Hepatocyte (in vitro differentiated cells): ENCODE results near the gene AK3. TPM values are rescaled to one million over a fixed set of nuclear protein-coding genes. Genes with fewer than 3 reads are reported as not detected.

Experiments
- DNase-seq: peaks from one replicate; pipeline ENCODE4 v3.0.0-alpha.2; 2016; ENCODE audit warnings: low spot score
- H2AFZ ChIP-seq: fragments of 200-600 bp; sonication (generic); 2 replicates; pipeline ENCODE4 v1.6.0; 2016; ENCODE audit warnings: antibody characterized with exemption, mild to moderate bottlenecking
- H3K27ac ChIP-seq: fragments of 200-600 bp; sonication (generic); 2 replicates; pipeline ENCODE4 v1.5.1; 2016; ENCODE audit warnings: mild to moderate bottlenecking
- H3K27me3 ChIP-seq: fragments of 200-600 bp; sonication (generic); 2 replicates; pipeline ENCODE4 v1.6.1; 2016
- H3K36me3 ChIP-seq: fragments of 200-600 bp; sonication (generic); replicated peaks from 2 replicates; pipeline ENCODE4 v1.5.1; 2016; ENCODE audit warnings: low read depth; ENCODE audit not compliant: insufficient read depth
- H3K4me1 ChIP-seq: fragments of 200-600 bp; sonication (generic); 2 replicates; pipeline ENCODE4 v1.5.1; 2016; ENCODE audit warnings: mild to moderate bottlenecking, moderate library complexity; ENCODE audit not compliant: insufficient read depth
- H3K4me2 ChIP-seq: fragments of 200-600 bp; sonication (generic); 2 replicates; pipeline ENCODE4 v1.6.0; 2016
- H3K4me3 ChIP-seq: fragments of 200-600 bp; sonication (generic); 2 replicates; pipeline ENCODE4 v1.5.1; 2016; ENCODE audit warnings: mild to moderate bottlenecking
- H3K79me2 ChIP-seq: fragments of 200-600 bp; sonication (generic); 2 replicates; pipeline ENCODE4 v1.6.0; 2017; ENCODE audit warnings: mild to moderate bottlenecking
- H3K9me2 ChIP-seq: fragments of 200-600 bp; sonication (generic); replicated peaks from 2 replicates; pipeline ENCODE4 v1.6.0; 2017; ENCODE audit warnings: mild to moderate bottlenecking; ENCODE audit not compliant: insufficient read depth
- H3K9me3 ChIP-seq: fragments of 200-600 bp; sonication (generic); 2 replicates; pipeline ENCODE4 v1.5.1; 2016; ENCODE audit warnings: low read depth, mild to moderate bottlenecking
- H4K20me1 ChIP-seq: fragments of 200-600 bp; sonication (generic); 2 replicates; pipeline ENCODE4 v1.6.0; 2016; ENCODE audit warnings: mild to moderate bottlenecking; ENCODE audit not compliant: insufficient read depth, poor library complexity, severe bottlenecking
- EZH2 ChIP-seq: fragments of 200-600 bp; sonication (generic); IDR thresholded peaks from 2 replicates; pipeline ENCODE4 v1.6.1; 2016; ENCODE audit warnings: antibody characterized with exemption, mild to moderate bottlenecking, borderline replicate concordance
- EZH2phosphoT487 ChIP-seq: fragments of 200-600 bp; sonication (generic); IDR thresholded peaks from one replicate; pipeline ENCODE4 v1.6.1; 2018; ENCODE audit warnings: antibody characterized with exemption, mild to moderate bottlenecking, low read depth, moderate library complexity; ENCODE audit not compliant: unreplicated experiment, severe bottlenecking
- WGBS: methylation state at CpG from one replicate; pipeline ENCODE4 v1.1.6; 2016; ENCODE audit warnings: low lambda C conversion rate; ENCODE audit errors: missing lambda C conversion rate; 5-methylcytosine and 5-hydroxymethylcytosine counted together
- polyA plus RNA-seq: library from polyadenylated mRNA; unstranded; fragments of >200 nt; fragmentation: Nextera tagmentation; extraction: Ambion mirVana; gene quantifications from 2 replicates; pipeline ENCODE4 v1.2.1, GENCODE V29; 2016
- total RNA-seq: library from RNA; depleted of rRNA; stranded (reverse); fragments of >200 nt; gene quantifications from 2 replicates; pipeline ENCODE4 v1.2.3, GENCODE V29; 2014
- TF ChIP-seq, protein P1 (sequence below): fragments of 200-600 bp; sonication (generic); IDR thresholded peaks from 2 replicates; pipeline ENCODE4 v1.5.1; 2016; ENCODE audit warnings: antibody characterized with exemption, mild to moderate bottlenecking; ENCODE audit not compliant: poor library complexity

The AK3 gene
- total and polyA plus RNA-seq, 2 experiments from 2014 or later, result 102 to 141 TPM

DNA sequence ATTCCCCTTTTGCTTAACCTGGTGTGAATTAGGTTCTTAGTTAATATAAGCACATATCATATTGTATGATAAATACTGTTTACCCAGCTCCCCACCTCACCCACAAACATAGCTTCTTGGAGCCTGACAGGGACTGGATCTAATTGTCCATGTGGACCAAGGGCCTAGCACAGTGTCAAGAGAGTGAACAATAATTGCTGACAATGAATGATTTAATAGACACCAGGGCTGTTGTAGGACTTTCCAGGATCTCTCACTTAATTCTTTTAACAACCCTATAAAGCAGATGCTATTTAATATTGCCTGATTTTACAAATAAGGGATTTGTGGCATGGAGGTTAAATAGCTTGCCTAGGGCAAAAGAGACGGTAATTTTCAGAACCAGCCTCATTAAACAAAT, 24.8 kb downstream of the AK3 start:
- Histone ChIP-seq H3K9me2 (no peaks in the 10 kb centered on the region), H3K79me2 (peaks cover 5% of the 10 kb centered on the region), H3K4me3 (no peak overlapping the region), H3K4me2 (no peak overlapping the region), H3K4me1 (no peaks in the 10 kb centered on the region), H3K9me3 (no peaks in the 10 kb centered on the region), H3K36me3 (no peaks in the 10 kb centered on the region), H2AFZ (no peak overlapping the region), H3K27me3 (no peaks in the 10 kb centered on the region), H3K27ac (no peak overlapping the region), H4K20me1 (no peaks in the 10 kb centered on the region)
- TF ChIP-seq EZH2 (no peak), EZH2phosphoT487 (no peak)
- TF ChIP-seq, protein P1, sequence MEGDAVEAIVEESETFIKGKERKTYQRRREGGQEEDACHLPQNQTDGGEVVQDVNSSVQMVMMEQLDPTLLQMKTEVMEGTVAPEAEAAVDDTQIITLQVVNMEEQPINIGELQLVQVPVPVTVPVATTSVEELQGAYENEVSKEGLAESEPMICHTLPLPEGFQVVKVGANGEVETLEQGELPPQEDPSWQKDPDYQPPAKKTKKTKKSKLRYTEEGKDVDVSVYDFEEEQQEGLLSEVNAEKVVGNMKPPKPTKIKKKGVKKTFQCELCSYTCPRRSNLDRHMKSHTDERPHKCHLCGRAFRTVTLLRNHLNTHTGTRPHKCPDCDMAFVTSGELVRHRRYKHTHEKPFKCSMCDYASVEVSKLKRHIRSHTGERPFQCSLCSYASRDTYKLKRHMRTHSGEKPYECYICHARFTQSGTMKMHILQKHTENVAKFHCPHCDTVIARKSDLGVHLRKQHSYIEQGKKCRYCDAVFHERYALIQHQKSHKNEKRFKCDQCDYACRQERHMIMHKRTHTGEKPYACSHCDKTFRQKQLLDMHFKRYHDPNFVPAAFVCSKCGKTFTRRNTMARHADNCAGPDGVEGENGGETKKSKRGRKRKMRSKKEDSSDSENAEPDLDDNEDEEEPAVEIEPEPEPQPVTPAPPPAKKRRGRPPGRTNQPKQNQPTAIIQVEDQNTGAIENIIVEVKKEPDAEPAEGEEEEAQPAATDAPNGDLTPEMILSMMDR, result no peak
- 81% methylated on average over 1 of the region's 1 CpG for WGBS
- no peak for DNase-seq

DNA sequence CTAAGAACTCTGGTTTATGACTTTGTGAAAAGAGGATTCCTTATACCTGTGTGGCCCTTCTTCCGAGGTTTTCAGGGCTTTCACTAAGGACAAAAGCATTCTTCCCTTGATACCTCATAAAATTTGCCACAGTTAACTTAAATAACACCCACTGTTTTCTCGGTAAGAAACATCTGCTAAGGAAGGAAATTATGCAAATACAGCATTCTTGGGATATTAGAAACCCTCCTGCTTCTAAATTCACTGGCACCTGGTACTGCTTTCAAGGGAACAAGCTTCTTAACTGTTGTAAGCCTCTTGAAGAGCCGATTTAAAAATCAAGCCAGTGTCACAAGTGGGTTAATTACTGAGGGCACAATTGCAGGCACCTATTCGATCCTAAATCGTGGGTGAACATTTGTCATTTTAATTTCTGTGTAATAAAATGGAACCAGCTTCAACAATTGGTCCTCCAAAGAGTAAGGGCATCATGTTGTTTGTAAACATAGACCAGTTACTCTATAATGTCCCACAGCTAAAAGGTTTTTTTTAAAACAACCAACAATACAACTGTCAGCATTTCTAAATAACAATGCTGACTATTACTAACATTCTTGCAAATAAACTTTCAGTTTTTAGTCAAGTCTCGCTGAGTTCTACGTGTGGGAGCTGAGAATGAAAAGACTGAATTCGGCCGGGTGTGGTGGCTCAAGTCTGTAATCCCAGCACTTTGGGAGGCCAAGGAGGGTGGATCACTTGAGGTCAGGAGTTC, 26.6 kb downstream of the AK3 start:
- no peak for DNase-seq
- Histone ChIP-seq H3K27ac (no peak overlapping the region), H3K4me2 (no peak overlapping the region), H3K9me3 (no peaks in the 10 kb centered on the region), H3K27me3 (no peaks in the 10 kb centered on the region), H3K79me2 (peaks cover 3% of the 10 kb centered on the region), H3K36me3 (no peaks in the 10 kb centered on the region), H3K9me2 (no peaks in the 10 kb centered on the region), H3K4me1 (no peaks in the 10 kb centered on the region), H2AFZ (no peak overlapping the region), H3K4me3 (no peak overlapping the region), H4K20me1 (no peaks in the 10 kb centered on the region)
- TF ChIP-seq, protein P1, result no peak
- no peak for TF ChIP-seq EZH2
- no peak for TF ChIP-seq EZH2phosphoT487
- WGBS, result 93% methylated on average over 9 of the region's 9 CpGs

DNA sequence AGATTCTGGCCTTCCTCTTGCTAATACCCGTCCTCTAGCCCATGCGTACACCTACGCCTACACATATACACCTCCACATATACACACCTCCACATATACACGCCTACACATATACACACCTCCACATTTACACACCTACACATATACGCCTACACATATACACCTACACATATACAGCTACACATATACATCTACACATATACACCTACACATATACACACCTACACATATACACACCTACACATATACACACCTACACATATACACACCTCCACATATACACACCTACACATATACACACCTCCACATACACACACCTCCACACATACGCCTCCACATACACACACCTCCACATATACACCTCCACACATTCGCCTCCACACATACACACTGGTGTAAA, 27.2 kb downstream of the AK3 start:
- no peak overlapping the region for H3K27ac ChIP-seq
- H2AFZ ChIP-seq, result no peak overlapping the region
- H3K4me3 ChIP-seq, result no peak overlapping the region
- no peaks in the 10 kb centered on the region for H3K36me3 ChIP-seq
- DNase-seq, result no peak
- H3K27me3 ChIP-seq, result no peaks in the 10 kb centered on the region
- H3K79me2 ChIP-seq, result no peaks in the 10 kb centered on the region
- TF ChIP-seq, protein P1, result no peak
- TF ChIP-seq EZH2 (no peak), EZH2phosphoT487 (no peak)
- no peaks in the 10 kb centered on the region for H3K9me3 ChIP-seq
- WGBS, result 62% methylated on average over 7 of the region's 7 CpGs
- no peaks in the 10 kb centered on the region for H4K20me1 ChIP-seq
- H3K9me2 ChIP-seq, result no peaks in the 10 kb centered on the region
- H3K4me2 ChIP-seq, result no peak overlapping the region
- H3K4me1 ChIP-seq, result no peaks in the 10 kb centered on the region
